RWPE1 (cell line): ENCODE results near the gene IGF1R.
A peak's percentile ranks its signal among the peaks of the same experiment; 100 is the strongest.

Source experiments
- CTCF ChIA-PET: fragments of 350-600 bp; sonication (Branson Sonifier 250); formaldehyde crosslinking; extraction: SDS; loops from one replicate; lab custom pipeline; 2021; lab: Yijun Ruan, JAX
- POLR2A ChIA-PET: fragments of 400-600 bp; formaldehyde crosslinking; extraction: SDS; loops from one replicate; lab custom pipeline; 2020; ENCODE audit warnings: antibody characterized with exemption; ENCODE audit not compliant: low non-redundant PET; lab: Yijun Ruan, JAX
- DNase-seq: peaks from one replicate; pipeline ENCODE4 v3.0.0; 2012; ENCODE audit warnings: low spot score
- H3K27ac ChIP-seq: fragments of 450-650 bp; 2 replicates; pipeline ENCODE4 v1.5.1; 2017
- CTCF ChIP-seq: fragments of 450-650 bp; conservative IDR thresholded peaks from 2 replicates; pipeline ENCODE4 v1.5.1; 2017; ENCODE audit warnings: low read depth, mild to moderate bottlenecking

IGF1R gene

GRCh38 chr15:98855067-98855814 lies 206.9 kb downstream of the IGF1R start:
- no peak for TF ChIP-seq CTCF
- no peak for DNase-seq
- H3K27ac ChIP-seq, result peak overlapping the region; percentile 91
- ChIA-PET POLR2A (no interaction called here), CTCF (interaction anchor here (0.7 to 1.3 kb wide), 5 partner anchors 9 to 336 kb away, joined by 3 to 9 read pairs (median 3); no protein-coding TSS in a partner anchor)

- no peak for DNase-seq
- no peak for TF ChIP-seq CTCF
- ChIA-PET CTCF (interaction anchor here (0.6 to 1.0 kb wide), 5 partner anchors 8 to 337 kb away, joined by 3 read pairs; no protein-coding TSS in a partner anchor), POLR2A (no interaction called here)
- peak overlapping the region; percentile 53 for H3K27ac ChIP-seq
Observed at GRCh38 chr15:98855815-98856531, 207.6 kb downstream of the IGF1R start.

GRCh38 chr15:98856532-98856907 lies 208.2 kb downstream of the IGF1R start:
- no peak overlapping the region for H3K27ac ChIP-seq
- no peak for TF ChIP-seq CTCF
- no peak for DNase-seq
- ChIA-PET CTCF (interaction anchor here (0.8 to 1.0 kb wide), 2 partner anchors 202 to 338 kb away, joined by 3 read pairs; no protein-coding TSS in a partner anchor), POLR2A (no interaction called here)

GRCh38 chr15:98858610-98859023 lies 210.3 kb downstream of the IGF1R start:
- CTCF ChIA-PET, result interaction anchor here (0.6 kb wide), 2 partner anchors 200 to 339 kb away, joined by 3 read pairs; no protein-coding TSS in a partner anchor
- no peak for TF ChIP-seq CTCF

GRCh38 chr15:98859149-98859548 lies 210.8 kb downstream of the IGF1R start:
- no peak for TF ChIP-seq CTCF
- DNase-seq, result no peak
- ChIA-PET CTCF (interaction anchor here (0.6 kb wide), 2 partner anchors 200 to 340 kb away, joined by 3 read pairs; no protein-coding TSS in a partner anchor), POLR2A (no interaction called here)
- no peak overlapping the region for H3K27ac ChIP-seq

More at GRCh38 chr15:98858610-98859023, 210.3 kb downstream of the IGF1R start:
- no peak for DNase-seq
- POLR2A ChIA-PET, result no interaction called here
- no peak overlapping the region for H3K27ac ChIP-seq

- DNase-seq, result no peak
- CTCF ChIA-PET, result interaction anchor here (0.6 kb wide), 1 partner anchor 957 kb away, joined by 3 read pairs; no protein-coding TSS in a partner anchor
- POLR2A ChIA-PET, result no interaction called here
- TF ChIP-seq CTCF, result no peak
- no peak overlapping the region for H3K27ac ChIP-seq
Observed at GRCh38 chr15:98860281-98861041, 212.1 kb downstream of the IGF1R start.
